RPMI7951 (cell line): ENCODE data around the gene ZFAND6. TPM values are rescaled to one million over a fixed set of nuclear protein-coding genes. Genes with fewer than 3 reads are reported as not detected.
"Not testable (repeated sequence)": the region's sequence is repeated elsewhere in the genome, so short reads cannot be mapped to it uniquely, and the experiment has no call there.

Source experiments
- DNase-seq: peaks from one replicate; pipeline ENCODE4 v3.0.0-alpha.2; 2012; ENCODE audit warnings: low read depth
- total RNA-seq: library from RNA; depleted of rRNA; stranded (reverse); fragments of >200 nt; shearing (Covaris generic); gene quantifications from 2 replicates; pipeline ENCODE4 v1.2.3, GENCODE V29; 2014

The ZFAND6 gene
- total RNA-seq, 1 experiment from 2014 or later: 175 TPM

DNA sequence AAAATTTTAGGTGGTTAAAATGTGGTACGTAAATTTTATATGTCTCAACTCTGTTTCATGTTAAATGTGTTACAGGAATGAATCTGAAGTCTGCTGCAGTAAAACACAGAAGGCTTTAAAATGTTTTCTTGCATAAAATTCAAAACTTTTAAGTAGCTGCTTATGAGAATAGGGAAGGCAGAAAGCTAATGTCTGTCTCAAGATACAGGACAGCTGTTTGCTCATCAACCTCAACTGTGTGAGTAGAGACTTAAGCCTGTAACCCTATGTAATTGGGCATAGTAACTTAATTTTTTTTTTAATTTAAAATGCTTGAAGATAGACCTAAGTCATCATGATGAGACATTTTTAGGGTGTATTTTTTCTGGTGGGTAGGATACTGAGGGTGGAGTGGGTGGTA lies 38.9 kb downstream of the ZFAND6 start:
- no peak for DNase-seq

DNA sequence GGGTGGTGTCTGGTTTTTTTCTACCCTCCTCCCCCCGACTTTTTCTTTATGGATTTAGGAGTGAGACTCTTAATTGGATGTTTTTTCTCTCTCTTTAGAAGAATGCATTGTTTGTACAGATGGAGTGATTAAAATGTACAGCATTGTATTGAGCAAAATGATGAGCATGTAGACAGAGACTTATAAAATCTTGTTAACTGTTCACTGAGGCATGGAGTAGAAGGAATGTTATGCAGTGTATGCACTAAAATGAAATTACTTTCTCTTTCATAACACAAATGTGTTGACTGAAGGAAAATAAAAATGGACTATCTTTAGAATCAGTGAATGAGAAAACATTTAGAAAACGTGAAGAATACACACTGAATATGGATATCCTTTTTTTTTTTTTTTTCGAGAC lies 39.8 kb downstream of the ZFAND6 start:
- DNase-seq: no peak

DNA sequence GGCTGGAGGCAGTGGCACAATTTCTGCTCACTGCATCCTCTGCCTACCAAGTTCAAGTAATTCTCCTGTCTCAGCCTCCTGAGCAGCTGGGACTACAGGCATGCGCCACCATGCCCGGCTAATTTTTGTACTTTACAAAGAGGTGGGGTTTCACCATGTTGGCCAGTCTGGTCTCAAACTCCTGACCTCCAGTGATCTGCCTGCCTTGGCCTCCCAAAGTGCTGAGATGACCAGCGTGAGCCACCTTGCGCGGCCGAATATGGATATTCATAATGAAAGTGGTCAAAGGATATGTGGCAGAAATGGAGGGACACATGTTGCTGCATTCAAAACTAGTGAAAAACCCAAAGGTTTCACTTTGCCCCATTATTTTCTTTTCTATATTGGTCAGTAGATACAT lies 40.2 kb downstream of the ZFAND6 start:
- not testable (repeated sequence) for DNase-seq

DNA sequence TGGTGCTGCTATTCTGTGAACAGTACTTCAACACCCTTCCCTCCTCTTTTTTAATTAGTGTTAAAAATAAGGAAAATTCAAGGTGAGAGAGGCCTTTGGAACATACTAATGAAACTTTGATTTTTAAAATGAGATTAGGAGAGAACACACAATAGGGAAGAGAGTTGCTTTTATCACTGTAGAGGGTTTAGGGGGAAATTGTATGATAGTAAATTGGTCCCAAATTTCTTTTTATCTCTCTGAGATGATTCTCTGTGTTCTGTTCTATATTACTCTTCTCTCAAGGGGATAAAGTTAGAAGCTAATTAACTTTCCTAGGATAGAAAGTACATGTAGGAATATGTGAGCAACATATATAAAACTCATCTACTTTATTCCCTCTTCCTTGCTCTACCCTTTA lies 40.8 kb downstream of the ZFAND6 start:
- DNase-seq: no peak

DNA sequence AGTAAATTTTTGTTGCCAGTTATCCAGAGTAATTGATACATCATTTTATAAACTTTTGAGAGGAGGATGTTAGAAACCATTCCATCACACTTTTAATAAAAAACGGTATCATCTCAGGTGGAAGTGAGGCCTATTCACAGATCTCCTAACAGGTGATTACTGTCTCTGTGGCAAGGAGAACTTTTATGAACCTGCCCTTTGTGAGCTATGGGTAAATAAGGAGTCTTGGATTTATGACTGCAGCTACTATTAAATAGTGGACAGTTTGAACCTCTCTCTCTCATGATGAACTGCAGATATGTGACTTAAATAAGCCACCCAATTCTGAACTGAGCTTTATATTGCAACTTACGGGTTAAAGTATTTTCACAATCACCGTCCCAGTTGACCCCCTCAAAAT lies 45.7 kb downstream of the ZFAND6 start:
- no peak for DNase-seq

DNA sequence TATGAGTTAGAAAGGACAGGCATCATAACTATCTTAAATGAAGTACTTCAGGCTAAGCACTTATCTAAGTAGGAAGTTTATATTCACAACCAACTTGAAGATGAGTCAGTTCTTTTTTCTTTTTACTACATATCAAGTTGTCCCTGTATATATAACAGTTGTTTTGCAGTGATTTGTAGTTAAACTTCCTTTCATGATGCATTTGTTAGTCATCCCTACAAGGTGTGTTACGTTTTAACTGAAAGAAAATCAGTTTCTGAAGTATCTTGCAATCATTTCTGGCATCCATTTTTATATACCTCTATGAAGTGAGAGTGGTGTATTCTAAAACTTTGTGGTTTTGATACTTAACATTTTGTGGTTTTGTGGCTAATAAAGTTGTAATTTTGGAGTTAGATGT lies 46.1 kb downstream of the ZFAND6 start:
- DNase-seq: peak; percentile 49

DNA sequence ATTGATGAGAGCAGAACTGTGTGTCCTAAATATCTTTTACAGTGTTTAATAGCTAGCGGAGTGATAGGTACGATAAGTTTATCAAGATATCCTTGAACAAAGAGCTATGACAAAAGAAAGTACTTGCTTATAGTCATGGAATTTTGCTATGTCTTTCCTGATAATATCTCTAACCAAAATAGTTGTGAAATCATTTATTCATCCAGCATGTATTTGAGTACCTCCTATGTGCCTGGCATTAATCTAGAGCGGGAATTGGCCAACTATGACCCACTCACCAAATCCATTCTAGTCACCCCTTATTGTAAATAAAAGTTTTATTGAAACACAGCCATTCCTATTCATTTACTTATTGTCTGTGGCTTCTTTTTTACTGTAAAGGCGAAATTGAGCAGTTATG lies 46.6 kb downstream of the ZFAND6 start:
- DNase-seq: peak; percentile 11

DNA sequence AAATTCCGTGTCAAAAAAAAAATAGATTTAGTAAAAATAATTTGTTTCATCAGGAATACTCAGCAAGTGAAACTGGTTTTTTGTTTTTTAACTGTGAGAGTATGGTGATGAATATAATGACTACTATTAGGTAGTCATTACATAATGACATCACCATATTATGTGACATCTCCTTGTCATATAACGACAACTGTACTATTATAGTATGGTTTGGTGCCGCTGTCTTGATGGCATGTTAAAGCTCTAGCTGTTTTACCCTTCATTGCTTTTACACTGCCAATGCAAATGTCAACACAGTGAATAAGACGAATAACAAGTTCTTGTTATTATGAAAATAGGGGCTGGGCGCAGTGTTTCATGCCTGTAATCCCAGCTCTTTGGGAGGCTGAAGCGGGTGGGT lies 47.7 kb downstream of the ZFAND6 start:
- DNase-seq: no peak

DNA sequence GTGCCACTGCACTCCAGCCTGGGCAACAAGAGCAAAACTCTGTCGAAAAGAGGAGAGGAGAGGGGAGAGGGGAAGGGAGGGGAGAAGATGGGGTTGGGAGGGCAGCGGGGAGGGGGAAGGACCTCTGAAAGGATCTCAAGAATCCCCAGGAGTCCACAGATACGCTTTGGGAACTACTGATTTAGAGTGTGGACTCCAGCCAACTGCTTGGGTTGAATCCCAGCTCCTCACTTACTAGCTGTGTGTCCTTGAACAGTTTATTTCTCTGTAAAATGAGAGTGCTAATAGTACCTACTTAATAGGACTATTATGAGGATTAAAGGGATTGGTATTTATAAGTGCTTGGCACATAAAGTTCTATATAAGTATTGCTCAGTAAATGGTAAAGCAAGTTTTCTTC lies 48.3 kb downstream of the ZFAND6 start:
- no peak for DNase-seq

DNA sequence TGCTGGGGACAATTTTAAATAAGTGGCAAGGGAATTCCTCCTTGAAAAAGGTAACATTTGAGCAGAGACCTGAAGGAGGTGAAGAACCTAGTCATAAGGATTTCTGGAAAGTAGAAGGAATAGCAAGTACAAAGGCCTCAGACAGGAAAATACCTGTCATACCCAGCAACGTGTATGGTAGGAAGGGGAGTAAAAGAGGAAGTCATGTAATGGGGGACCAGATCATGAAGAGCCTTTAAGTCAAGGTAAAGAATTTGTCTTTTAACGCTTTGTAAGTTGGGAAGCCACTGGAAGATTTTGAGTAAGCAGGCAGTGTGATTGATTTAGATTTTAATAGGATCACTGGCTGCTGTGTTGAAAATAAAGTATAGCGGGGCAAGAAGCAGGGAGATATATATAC lies 49.9 kb downstream of the ZFAND6 start:
- no peak for DNase-seq

DNA sequence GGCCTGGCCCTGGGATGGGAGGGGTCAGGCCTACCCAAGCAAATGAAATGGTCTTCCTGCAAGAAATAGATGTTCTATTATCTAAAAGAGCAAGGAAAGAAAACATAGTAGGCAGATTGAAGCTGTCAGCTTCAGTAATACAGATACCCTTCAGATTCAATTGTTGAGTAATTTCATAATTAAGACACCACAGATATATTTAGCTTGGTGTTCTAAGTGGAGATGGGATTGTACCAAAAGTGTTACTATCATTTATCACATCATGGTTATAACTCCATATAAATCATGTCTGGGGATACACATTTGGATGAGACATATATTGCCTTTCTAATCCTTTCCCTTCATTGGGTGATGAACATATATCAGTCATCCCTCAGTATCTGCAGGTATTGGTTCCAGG lies 51.4 kb downstream of the ZFAND6 start:
- no peak for DNase-seq

DNA sequence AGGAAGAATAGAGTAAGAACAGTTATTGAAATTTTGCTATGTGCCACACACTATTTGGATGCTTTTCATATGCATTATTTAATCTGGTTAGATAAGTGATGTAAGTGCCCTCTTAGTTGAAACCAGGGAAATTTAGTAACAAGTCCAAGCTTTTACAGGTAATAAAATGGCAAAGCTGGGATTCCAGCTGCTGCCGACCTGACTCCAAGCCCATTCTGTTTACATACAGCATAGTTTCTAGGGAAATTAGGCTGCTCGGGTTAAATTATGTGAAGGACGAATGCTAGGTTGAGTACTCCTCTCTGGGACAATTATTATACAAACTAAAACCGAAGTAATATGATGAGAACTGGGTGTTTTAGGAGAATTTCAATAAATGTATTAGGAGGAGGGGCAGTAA lies 54.6 kb downstream of the ZFAND6 start:
- no peak for DNase-seq

DNA sequence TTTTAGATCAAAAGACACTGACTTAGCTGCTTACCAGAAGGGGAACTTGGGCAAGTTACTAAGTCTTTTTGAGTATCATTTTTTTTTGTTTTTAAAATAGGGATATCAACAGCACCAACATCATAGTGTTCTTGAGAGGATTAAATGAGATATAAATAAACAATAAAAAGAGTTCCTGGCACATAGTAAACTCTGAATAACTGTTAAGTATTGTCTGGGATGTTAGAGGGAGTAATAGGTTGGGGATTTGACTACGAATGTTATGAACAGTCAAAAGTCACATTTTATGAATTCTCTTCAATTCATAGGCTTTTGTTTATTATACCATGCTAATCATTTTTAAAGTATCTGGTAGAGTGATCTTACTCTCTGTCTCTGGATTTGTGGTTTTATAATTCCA lies 55.5 kb downstream of the ZFAND6 start:
- DNase-seq: no peak

DNA sequence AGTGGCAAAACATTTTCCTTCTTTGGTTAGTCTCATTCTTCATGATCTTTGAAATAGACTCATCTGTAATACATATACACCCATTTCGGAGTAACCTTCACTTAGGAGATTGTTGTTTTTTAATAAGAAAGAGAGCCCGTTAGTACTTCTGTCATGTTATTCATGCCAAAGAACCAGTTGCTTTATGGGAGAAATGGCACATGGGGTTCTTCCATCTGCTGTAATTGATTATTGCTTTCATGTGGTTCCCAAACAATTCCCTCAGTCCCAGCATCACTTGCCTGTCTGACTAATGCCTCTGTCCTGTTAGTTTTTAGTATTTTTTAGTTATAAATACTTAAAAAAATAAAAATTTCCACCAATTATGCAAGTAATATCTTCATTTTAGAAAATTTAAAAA lies 59.5 kb downstream of the ZFAND6 start:
- no peak for DNase-seq

DNA sequence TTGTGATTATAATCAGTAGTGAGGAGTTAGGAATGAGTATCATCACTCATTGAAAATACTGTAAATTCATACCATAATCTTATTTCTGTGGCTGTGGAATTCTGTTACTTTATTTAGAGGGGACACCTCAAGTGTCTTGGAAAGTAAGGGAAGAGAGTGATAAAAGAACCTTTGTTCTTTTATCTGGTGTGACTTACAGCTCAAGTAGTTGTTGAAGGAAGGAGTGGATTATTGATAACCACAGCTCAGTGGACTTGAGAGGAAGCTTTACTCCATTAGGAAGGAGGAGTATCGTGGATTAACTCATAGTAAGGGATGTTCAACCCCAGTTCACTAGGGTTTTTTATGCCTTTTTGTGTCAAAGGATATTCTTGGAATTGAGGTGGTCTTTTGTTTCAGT lies 61.2 kb downstream of the ZFAND6 start:
- no peak for DNase-seq

DNA sequence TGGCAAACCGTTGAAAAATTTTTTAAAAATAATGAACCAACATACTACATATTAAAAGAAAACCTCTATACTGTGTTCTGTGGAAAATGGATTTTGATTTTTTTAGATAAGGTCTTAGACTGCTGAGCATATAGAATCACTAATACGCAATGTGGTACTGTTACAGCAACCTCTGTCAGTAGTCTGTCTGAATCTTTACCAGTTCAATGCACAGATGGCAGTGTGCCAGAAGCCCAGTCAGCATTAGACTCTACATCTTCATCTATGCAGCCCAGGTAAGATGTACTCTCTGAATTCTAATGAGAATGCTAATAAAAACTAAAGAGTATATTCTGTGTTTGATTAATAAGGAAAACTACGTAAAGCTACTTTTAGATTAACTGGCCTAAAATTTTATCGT lies 62.1 kb downstream of the ZFAND6 start:
- peak; percentile 7 for DNase-seq

DNA sequence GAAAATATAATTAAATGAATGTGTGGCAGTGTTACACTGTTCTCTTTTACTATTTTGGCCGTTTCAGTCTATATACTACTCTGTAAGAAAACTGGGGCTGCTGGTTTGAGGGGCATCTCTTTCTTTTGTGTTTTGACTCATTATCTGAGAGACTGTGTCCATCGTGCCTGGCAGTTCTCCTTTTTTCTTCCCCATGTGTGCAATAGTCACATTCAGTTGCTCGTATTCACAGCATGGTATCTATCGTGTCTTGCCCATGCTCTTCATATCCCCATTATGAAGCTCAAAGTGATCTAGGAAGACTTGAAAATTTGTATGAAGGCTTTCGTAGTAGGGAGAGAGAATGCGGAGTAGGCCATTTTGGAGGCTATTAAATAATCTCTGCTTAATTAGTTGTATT lies 63.6 kb downstream of the ZFAND6 start:
- DNase-seq: no peak

DNA sequence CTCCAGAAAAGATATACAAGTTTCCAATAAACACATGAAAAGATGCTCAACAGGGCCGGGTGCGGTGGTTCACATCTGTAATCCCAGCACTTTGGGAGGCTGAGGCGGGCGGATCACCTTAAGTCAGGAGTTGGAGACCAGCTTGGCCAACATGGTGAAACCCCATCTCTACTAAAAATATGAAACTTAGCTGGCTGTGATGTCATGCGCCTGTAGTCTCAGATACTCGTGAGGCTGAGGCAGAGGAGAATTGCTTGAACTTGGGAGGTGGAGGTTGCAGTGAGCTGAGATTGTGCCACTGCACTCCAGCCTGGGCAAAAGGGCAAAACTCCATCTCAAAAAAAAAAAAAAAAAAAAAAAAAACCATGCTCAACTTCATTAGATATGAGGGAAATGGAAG lies 67.8 kb downstream of the ZFAND6 start:
- not testable (repeated sequence) for DNase-seq

DNA sequence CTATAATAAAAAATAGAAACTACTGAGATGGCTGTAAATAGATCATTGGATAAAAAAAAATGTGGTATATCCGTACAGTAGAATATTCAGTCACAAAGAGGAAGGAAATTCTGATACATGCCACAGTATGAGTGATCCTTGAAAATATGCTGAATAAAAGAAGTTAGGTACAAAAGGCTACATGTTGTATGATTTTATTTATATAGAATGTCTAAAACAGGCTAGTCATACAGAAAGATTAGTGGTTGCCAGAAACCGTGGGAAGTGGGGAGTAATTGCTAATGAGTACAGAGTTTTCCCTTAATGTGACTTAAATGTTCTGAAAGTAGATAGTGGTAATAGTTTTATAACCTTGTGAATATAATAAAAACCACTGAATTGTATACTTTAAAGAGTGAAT lies 68.4 kb downstream of the ZFAND6 start:
- no peak for DNase-seq

DNA sequence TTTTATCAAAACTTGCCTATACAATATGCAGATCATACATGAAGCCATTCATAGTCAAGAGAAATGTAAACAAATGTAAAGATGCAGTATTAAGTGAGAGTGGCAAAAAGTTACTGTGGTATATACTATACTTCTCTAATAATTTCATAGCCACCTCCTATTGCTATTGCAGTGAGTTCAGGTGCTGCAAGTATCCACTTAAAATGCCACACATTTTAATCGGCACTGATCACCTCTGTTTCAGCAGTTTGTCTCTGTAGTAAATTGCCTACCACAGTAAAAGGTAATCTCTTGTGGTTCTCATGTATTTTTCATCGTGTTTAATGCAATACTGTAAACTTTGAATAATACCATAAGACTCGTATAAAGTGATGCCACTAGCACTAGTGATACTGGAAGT lies 72.9 kb downstream of the ZFAND6 start:
- no peak for DNase-seq

DNA sequence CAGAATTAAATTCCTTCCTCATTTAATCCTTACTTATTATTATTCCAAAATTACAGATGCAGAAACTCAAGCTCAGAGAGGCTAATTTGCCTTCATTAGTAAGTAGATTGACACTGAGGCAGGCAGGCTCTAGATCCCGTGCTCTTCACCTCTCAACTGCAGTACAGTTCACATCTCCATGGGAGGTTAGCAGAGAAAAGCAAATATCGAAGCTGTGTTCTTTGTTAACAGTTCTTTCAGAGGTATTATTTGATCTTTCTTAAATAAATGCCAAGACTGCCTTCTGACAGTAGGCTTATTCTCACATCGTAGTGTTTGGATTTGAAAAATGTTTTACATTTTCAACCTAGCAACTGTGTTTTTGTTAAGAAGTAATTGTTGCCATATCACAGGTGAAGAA lies 77.4 kb downstream of the ZFAND6 start:
- DNase-seq: no peak

DNA sequence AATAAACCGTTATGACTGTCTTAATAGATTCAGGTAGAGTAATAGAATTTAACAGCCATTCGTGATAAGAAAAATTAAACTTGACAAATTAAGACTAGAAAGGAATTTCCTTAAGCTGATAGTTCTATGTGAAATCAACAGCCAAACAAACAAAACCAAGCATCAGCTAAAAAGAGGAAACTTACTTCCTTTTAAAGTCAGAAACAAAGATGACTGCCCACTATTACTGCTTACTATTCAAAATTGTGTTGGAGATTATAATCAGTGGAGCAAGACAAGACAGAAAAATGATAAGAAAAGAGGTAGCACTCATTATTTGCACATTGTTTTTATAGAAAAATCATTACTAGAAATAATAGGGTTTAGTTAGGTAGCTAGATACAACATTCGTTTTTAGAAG lies 79.5 kb downstream of the ZFAND6 start:
- DNase-seq: no peak

DNA sequence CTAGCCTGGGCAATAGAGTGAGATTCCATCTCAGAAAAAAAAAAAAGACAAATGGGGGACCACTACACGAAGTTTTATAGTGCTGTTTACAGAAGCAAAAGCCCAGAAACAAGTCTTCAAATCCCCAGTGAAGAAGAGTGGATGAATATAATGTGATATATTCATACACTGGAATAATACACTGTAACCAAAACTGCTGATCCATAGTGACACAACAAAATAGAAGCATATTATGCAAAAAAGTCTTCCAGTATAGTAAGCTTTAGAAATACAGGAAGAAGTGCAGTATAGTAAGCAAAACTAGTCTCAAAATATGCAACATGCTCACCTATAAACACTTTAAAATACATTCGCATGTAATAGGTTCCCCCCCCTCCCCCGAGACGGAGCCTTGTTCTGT lies 81.4 kb downstream of the ZFAND6 start:
- no peak for DNase-seq

DNA sequence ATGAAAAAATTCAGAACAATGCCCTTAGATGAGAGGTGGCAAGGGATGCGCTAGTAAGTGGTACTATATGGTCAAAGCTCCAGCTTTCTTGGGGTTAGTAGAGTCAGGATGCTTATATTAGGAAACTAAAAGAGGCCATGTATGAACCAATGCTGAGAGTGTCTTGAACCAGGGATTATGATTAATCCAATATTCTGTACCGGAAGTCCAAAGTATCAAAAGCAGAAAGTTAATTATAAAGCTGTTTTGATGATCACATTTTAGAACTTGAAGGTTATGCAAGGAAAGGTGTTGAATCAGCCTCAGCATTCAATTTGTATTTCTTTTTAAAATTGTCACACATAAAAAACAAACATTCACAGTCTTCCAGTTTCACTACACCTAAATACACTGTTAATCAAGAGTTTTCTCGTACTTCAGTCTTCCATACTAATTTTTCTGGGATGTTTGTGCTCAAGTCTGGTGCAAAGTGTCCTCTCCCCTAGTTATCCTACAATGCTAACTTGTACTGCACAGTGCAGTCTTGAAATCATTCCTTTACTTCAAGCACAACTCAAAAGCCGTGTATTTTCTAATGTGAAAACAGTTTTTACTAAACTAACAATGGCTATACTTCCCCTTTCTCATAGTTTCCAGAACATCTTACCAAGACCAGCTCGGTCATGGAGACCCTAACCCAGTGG lies 82.6 kb downstream of the ZFAND6 start:
- DNase-seq: no peak

DNA sequence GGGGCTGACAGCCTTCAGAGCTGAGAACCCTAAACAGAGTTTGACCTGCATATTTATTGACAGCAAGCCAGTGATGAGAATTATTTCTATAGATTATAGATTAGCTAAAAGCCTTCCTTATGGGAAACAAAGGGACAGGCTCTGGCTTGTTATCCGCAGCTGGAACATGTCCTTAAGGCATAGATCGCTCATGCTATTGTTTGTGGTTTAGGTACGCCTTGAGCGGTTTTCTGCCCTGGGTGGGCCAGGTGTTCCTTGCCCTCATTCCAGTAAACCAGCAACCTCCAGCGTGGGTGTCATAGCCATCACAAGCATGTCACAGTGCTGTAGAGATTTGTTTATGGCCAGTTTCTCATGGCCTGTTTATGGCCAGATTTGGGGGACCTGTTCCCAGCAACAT lies 83.2 kb downstream of the ZFAND6 start:
- DNase-seq: no peak
